K562 (cell line): Measurements from ENCODE around the gene EPB41L1. TPM values are rescaled to one million over a fixed set of nuclear protein-coding genes. Genes with fewer than 3 reads are reported as not detected.

Source experiments
- ATAC-seq: fragments of 200-7000 bp; cut with Tn5 transposase; 3 replicates; pipeline ENCODE4 v1.9.1; 2020; ENCODE audit warnings: moderate library complexity
- BruUV-seq: library from RNA; stranded (reverse); fragments of 400-500 nt; replicated peaks from 2 replicates; lab custom pipeline; 2021; lab: Mats Ljungman, UMichigan
- CTCF ChIA-PET: fragments of 300-600 bp; formaldehyde crosslinking; extraction: SDS; loops from one replicate; lab custom pipeline; 2021; ENCODE audit warnings: low intra/inter-chr PET ratio; lab: Yijun Ruan, JAX
- POLR2A ChIA-PET: fragments of 300-600, 350-650 bp; sonication (Branson Sonifier 250); formaldehyde crosslinking; extraction: SDS; loops from one replicate; lab custom pipeline; 2021; ENCODE audit warnings: antibody characterized with exemption, inconsistent platforms; lab: Yijun Ruan, JAX
- DNase-seq, 4 experiments: peaks; one replicate each; pipeline versions ENCODE4 v3.0.0 to v3.0.0-alpha.2; 2011 to 2018; ENCODE audit warnings: low spot score in 3 of 4, mixed read lengths in 3 of 4; ENCODE audit errors: extremely low read depth in 1 of 4
- FAIRE-seq: peaks from 2 replicates; lab custom pipeline; 2011; peaks lifted over from hg19 to GRCh38; lab: Jason Lieb, UNC
- H2AFZ ChIP-seq: 2 replicates; pipeline ENCODE4 v1.6.0; 2011; ENCODE audit warnings: low read depth, low read length, control low read depth, inconsistent platforms
- H3K27ac ChIP-seq: fragments of 200-600 bp; 3 replicates; pipeline ENCODE4 v1.8.0; 2011; ENCODE audit warnings: low read depth, mild to moderate bottlenecking, control low read depth, inconsistent platforms, low read length, moderate library complexity, mixed read lengths; ENCODE audit errors: extremely low read depth
- H3K27me3 ChIP-seq, 2 experiments: fragments of 300-600 bp in 1 of 2; 2 replicates in 1 of 2; 3 replicates in 1 of 2; pipeline versions ENCODE4 v1.6.0 to v1.8.0; 2011; ENCODE audit warnings: inconsistent platforms in 2 of 2, low read length in 2 of 2, mild to moderate bottlenecking in 1 of 2, mixed read lengths in 1 of 2, moderate library complexity in 1 of 2; ENCODE audit not compliant: control insufficient read depth in 2 of 2, insufficient read depth in 2 of 2
- H3K36me3 ChIP-seq: fragments of 300-600 bp; 3 replicates; pipeline ENCODE4 v1.8.0; 2011; ENCODE audit warnings: mild to moderate bottlenecking, low read length, inconsistent platforms; ENCODE audit not compliant: control insufficient read depth, insufficient read depth
- H3K4me1 ChIP-seq, 2 experiments: fragments of 200-600 bp in 1 of 2; replicated peaks in 1 of 2; 2 replicates in 1 of 2; 3 replicates in 1 of 2; pipeline versions ENCODE4 v1.5.1 to v1.8.0; 2011; ENCODE audit warnings: inconsistent platforms in 2 of 2, low read length in 2 of 2, mild to moderate bottlenecking in 1 of 2, mixed read lengths in 1 of 2, moderate library complexity in 1 of 2; ENCODE audit not compliant: control insufficient read depth in 2 of 2, insufficient read depth in 2 of 2
- H3K4me2 ChIP-seq: 2 replicates; pipeline ENCODE4 v1.6.1; 2011; ENCODE audit warnings: low read length, control low read depth, inconsistent platforms, mixed read lengths; ENCODE audit not compliant: insufficient read depth
- H3K4me3 ChIP-seq: fragments of 200-600 bp; sonication (generic), shearing (Covaris generic); 2 replicates; pipeline ENCODE4 v1.5.1; 2016; ENCODE audit warnings: control low read depth, inconsistent platforms
- H3K79me2 ChIP-seq: fragments of 200-600 bp; 3 replicates; pipeline ENCODE4 v1.8.0; 2011; ENCODE audit warnings: low read length, inconsistent platforms; ENCODE audit not compliant: control insufficient read depth, insufficient read depth
- H3K9ac ChIP-seq, 2 experiments: 2 replicates each; pipeline versions ENCODE4 v1.6.0 to v1.6.1; 2011; ENCODE audit warnings: low read depth in 2 of 2, low read length in 2 of 2, control low read depth in 1 of 2, inconsistent platforms in 1 of 2, mild to moderate bottlenecking in 1 of 2, mixed read lengths in 1 of 2; ENCODE audit not compliant: insufficient read depth in 1 of 2
- H3K9me1 ChIP-seq: one replicate; pipeline ENCODE4 v1.6.0; 2011; ENCODE audit warnings: inconsistent platforms, mild to moderate bottlenecking, low read length, moderate library complexity; ENCODE audit not compliant: control insufficient read depth, insufficient read depth
- H3K9me3 ChIP-seq: replicated peaks from 2 replicates; pipeline ENCODE4 v1.5.1; 2011; ENCODE audit warnings: low read depth, low read length, inconsistent platforms; ENCODE audit not compliant: control insufficient read depth, insufficient read depth
- H4K20me1 ChIP-seq: replicated peaks from 2 replicates; pipeline ENCODE4 v1.6.1; 2011; ENCODE audit warnings: low read length, inconsistent platforms, mixed read lengths; ENCODE audit not compliant: control insufficient read depth, insufficient read depth
- ATF1 ChIP-seq, 2 experiments: fragments of 450-650 bp in 1 of 2; IDR thresholded peaks; 2 replicates each; pipeline ENCODE4 v1.6.1; 2016; ENCODE audit warnings: missing compliant biosample characterization in 1 of 2, missing genetic modification characterization in 1 of 2
- CBX8 ChIP-seq: fragments of 200-600 bp; sonication (generic); IDR thresholded peaks from 2 replicates; pipeline ENCODE4 v1.6.1; 2012; ENCODE audit warnings: borderline replicate concordance, mixed run types, low read depth, mild to moderate bottlenecking, moderate library complexity, mixed read lengths, low read length, control low read depth, inconsistent platforms; ENCODE audit not compliant: poor library complexity, severe bottlenecking; ENCODE audit errors: extremely low read depth
- CGGBP1 ChIP-seq: fragments of 250-450 bp; sonication (Bioruptor Pico); IDR thresholded peaks from 2 replicates; pipeline ENCODE4 v1.9.0; 2021; ENCODE audit warnings: mild to moderate bottlenecking
- CREB1 ChIP-seq, 2 experiments: sonication (generic) in 1 of 2; formaldehyde crosslinking in 1 of 2; IDR thresholded peaks; 2 replicates each; pipeline versions ENCODE4 v1.6.1 to v1.8.0; 2012 to 2022; ENCODE audit warnings: inconsistent platforms in 1 of 2, mild to moderate bottlenecking in 1 of 2, missing genetic modification reagents in 1 of 2, moderate library complexity in 1 of 2
- ETS2 ChIP-seq: IDR thresholded peaks from 2 replicates; pipeline ENCODE4 v1.6.1; 2016; ENCODE audit warnings: borderline replicate concordance, missing genetic modification characterization, mild to moderate bottlenecking, moderate library complexity, missing compliant biosample characterization; ENCODE audit not compliant: poor library complexity, severe bottlenecking
- HBP1 ChIP-seq: fragments of 450-650 bp; formaldehyde crosslinking; IDR thresholded peaks from 2 replicates; pipeline ENCODE4 v1.4.0; 2022; ENCODE audit warnings: missing genetic modification characterization
- HMGN3 ChIP-seq: IDR thresholded peaks from 2 replicates; pipeline ENCODE4 v1.6.1; 2011; ENCODE audit warnings: borderline replicate concordance, low read depth, mild to moderate bottlenecking, mixed read lengths, low read length; ENCODE audit not compliant: insufficient read length; ENCODE audit errors: extremely low read depth
- NR3C1 ChIP-seq: sonication (generic); formaldehyde crosslinking; IDR thresholded peaks from 2 replicates; pipeline ENCODE4 v1.8.1; 2022; ENCODE audit warnings: missing genetic modification reagents
- OTX1 ChIP-seq: fragments of 450-650 bp; formaldehyde crosslinking; IDR thresholded peaks from 2 replicates; pipeline ENCODE4 v1.4.0; 2022; ENCODE audit warnings: mild to moderate bottlenecking
- PURB ChIP-seq: sonication (generic); formaldehyde crosslinking; IDR thresholded peaks from 2 replicates; pipeline ENCODE4 v1.9.0; 2021; ENCODE audit warnings: low read depth, mild to moderate bottlenecking, missing genetic modification reagents
- RBM25 ChIP-seq: fragments of 200-400 bp; formaldehyde crosslinking; IDR thresholded peaks from 2 replicates; pipeline ENCODE4 v1.6.1; 2018; ENCODE audit warnings: low read length, low read depth, moderate library complexity; ENCODE audit not compliant: severe bottlenecking
- ZBTB43 ChIP-seq: sonication (generic); formaldehyde crosslinking; IDR thresholded peaks from 2 replicates; pipeline ENCODE4 v1.8.0; 2023; ENCODE audit warnings: mild to moderate bottlenecking, missing genetic modification reagents
- ZNF174 ChIP-seq: fragments of 250-450 bp; sonication (Bioruptor Pico); IDR thresholded peaks from 2 replicates; pipeline ENCODE4 v1.4.0; 2020; ENCODE audit warnings: mild to moderate bottlenecking
- ZNF57 ChIP-seq: fragments of 450-650 bp; formaldehyde crosslinking; IDR thresholded peaks from 2 replicates; pipeline ENCODE4 v1.4.0; 2020; ENCODE audit warnings: mild to moderate bottlenecking, moderate library complexity
- WGBS: fragments of 100-300 bp; shearing (Covaris generic); methylation state at CpG from one replicate; pipeline ENCODE4 v1.1.6; 2016; ENCODE audit warnings: low coverage, mixed read lengths; ENCODE audit not compliant: insufficient coverage; ENCODE audit errors: missing lambda C conversion rate; 5-methylcytosine and 5-hydroxymethylcytosine counted together
- in situ Hi-C: fragments of 300-500 bp; cut with MboI; formaldehyde crosslinking; loops from 4 replicates; pipeline ENCODE4 v1.15.0; 2018; ENCODE audit warnings: inconsistent platforms, mixed read lengths
- intact Hi-C: fragments of 100-400 bp; cut with micrococcal nuclease; formaldehyde crosslinking; loops from 2 replicates; pipeline ENCODE4 v1.14.2; 2022
- polyA plus RNA-seq, 8 experiments: library from polyadenylated mRNA; depleted of rRNA in 4 of 8; stranded (reverse) in 5 of 8; unstranded in 3 of 8; fragments of >200 nt; fragmentation: Nextera tagmentation in 2 of 8; fragmentation: Illumina TruSeq in 1 of 8; extraction: Ambion mirVana in 2 of 8; extraction: Trizol in 1 of 8; gene quantifications; 2 replicates each; pipeline versions ENCODE4 v1.2.1 to v1.2.3, GENCODE V29; 2011 to 2014; ENCODE audit warnings: inconsistent platforms in 1 of 8, missing spikeins in 1 of 8
- total RNA-seq, 7 experiments: library from RNA; depleted of rRNA in 6 of 7; stranded (reverse); fragments of >200 nt in 6 of 7; fragmentation: Illumina TruSeq in 2 of 7; extraction: Trizol in 2 of 7; gene quantifications; 2 replicates each; pipeline versions ENCODE4 v1.2.1 to v1.2.3, GENCODE V29; 2011 to 2021; ENCODE audit warnings: low replicate concordance in 1 of 7

Gene EPB41L1
- total and polyA plus RNA-seq, 9 of the 15 experiments (the other 6 are each of a cell fraction or from before 2014, with no cell fraction given): 0.11 to 4.3 (median 1.3) TPM

- DNase-seq (no peak), ATAC-seq (no peak), FAIRE-seq (no peak)
- no peaks in the 10 kb centered on the region for H3K4me1 ChIP-seq
- H3K36me3 ChIP-seq: no peaks in the 10 kb centered on the region
- H2AFZ ChIP-seq: no peak overlapping the region
- H3K4me2 ChIP-seq: no peak overlapping the region
- 0% methylated on average over 11 of the region's 11 CpGs for WGBS
- no peak overlapping the region for H3K9ac ChIP-seq
- no peaks in the 10 kb centered on the region for H3K9me1 ChIP-seq
- ChIA-PET CTCF (no interaction called here), POLR2A (interaction anchor here (0.5 to 0.8 kb wide), 4 partner anchors 13 to 136 kb away, joined by 3 to 4 read pairs (median 3); no protein-coding TSS in a partner anchor)
- in situ Hi-C loops (loop anchor here (25.0 kb wide), 1 partner anchor 230 kb away; no protein-coding TSS in a partner anchor), intact Hi-C loops (no loop called here)
- H3K27me3 ChIP-seq: peaks cover 57 to 81% of the 10 kb centered on the region in 2 experiments
- no TSS peak for BruUV-seq
- no peaks in the 10 kb centered on the region for H3K79me2 ChIP-seq
- no peak overlapping the region for H3K4me3 ChIP-seq
- no peaks in the 10 kb centered on the region for H3K9me3 ChIP-seq
- H4K20me1 ChIP-seq: peaks cover 7% of the 10 kb centered on the region
- H3K27ac ChIP-seq: no peak overlapping the region
- no peak for TF ChIP-seq ZNF57 (CRISPR knock-in tag)
- TF ChIP-seq CREB1 (IDR thresholded peaks at IDR 0.05): no peak
- no peak for TF ChIP-seq CREB1 (CRISPR knock-in tag; IDR thresholded peaks at IDR 0.05)
- TF ChIP-seq CBX8: no peak
- TF ChIP-seq HBP1 (CRISPR knock-in tag): no peak
- TF ChIP-seq PURB (CRISPR knock-in tag): no peak
- no peak for TF ChIP-seq ETS2 (tag)
- no peak for TF ChIP-seq CGGBP1 (CRISPR knock-in tag)
- no peak for TF ChIP-seq NR3C1 (CRISPR knock-in tag)
- no peak for TF ChIP-seq HMGN3
- TF ChIP-seq RBM25: no peak
- TF ChIP-seq ATF1 (CRISPR knock-in tag; IDR thresholded peaks at IDR 0.05): no peak
- TF ChIP-seq ATF1 (tag; IDR thresholded peaks at IDR 0.05): no peak
- TF ChIP-seq ZBTB43 (CRISPR knock-in tag): no peak
- no peak for TF ChIP-seq OTX1 (CRISPR knock-in tag)
- TF ChIP-seq ZNF174 (CRISPR knock-in tag): no peak
These were observed 53.1 kb downstream of the EPB41L1 start for GRCh38 chr20:36207602-36208001.
